SK-N-MC (cell line): ENCODE measurements around the gene GNAQ.

Experiments
- DNase-seq: peaks from one replicate; pipeline ENCODE4 v3.0.0-alpha.2; 2011; ENCODE audit warnings: low read depth, low spot score
- H3K27ac ChIP-seq: fragments of 200-600 bp; sonication (generic); 2 replicates; pipeline ENCODE4 v1.5.1; 2016; ENCODE audit warnings: mixed run types
- H3K36me3 ChIP-seq: fragments of 200-600 bp; sonication (generic); 2 replicates; pipeline ENCODE4 v1.6.1; 2017; ENCODE audit warnings: antibody characterized with exemption, low read length, mixed read lengths; ENCODE audit not compliant: insufficient read depth
- H3K4me3 ChIP-seq: fragments of 200-600 bp; sonication (generic); 2 replicates; pipeline ENCODE4 v1.5.1; 2016
- H3K9ac ChIP-seq: fragments of 200-600 bp; sonication (generic); 2 replicates; pipeline ENCODE4 v1.8.0; 2017; ENCODE audit warnings: mixed run types, mixed read lengths; ENCODE audit not compliant: insufficient read length
- H3K9me3 ChIP-seq: fragments of 200-600 bp; sonication (generic); 2 replicates; pipeline ENCODE4 v1.6.1; 2017; ENCODE audit warnings: low read depth, mild to moderate bottlenecking, antibody characterized with exemption, low read length, moderate library complexity, mixed read lengths
- EZH2 ChIP-seq: fragments of 200-600 bp; sonication (generic); IDR thresholded peaks from one replicate; pipeline ENCODE4 v1.6.1; 2017; ENCODE audit warnings: antibody characterized with exemption
- FOXP2 ChIP-seq: optimal IDR thresholded peaks from 2 replicates; pipeline ENCODE3; 2011; ENCODE audit warnings: mild to moderate bottlenecking, moderate library complexity; ENCODE audit not compliant: insufficient read depth; ENCODE audit errors: extremely low read length, control extremely low read depth
- POLR2AphosphoS5 ChIP-seq: IDR thresholded peaks from 2 replicates; pipeline ENCODE4 v1.6.1; 2012; ENCODE audit warnings: mild to moderate bottlenecking, low read depth, low read length, borderline replicate concordance

Gene GNAQ

DNA sequence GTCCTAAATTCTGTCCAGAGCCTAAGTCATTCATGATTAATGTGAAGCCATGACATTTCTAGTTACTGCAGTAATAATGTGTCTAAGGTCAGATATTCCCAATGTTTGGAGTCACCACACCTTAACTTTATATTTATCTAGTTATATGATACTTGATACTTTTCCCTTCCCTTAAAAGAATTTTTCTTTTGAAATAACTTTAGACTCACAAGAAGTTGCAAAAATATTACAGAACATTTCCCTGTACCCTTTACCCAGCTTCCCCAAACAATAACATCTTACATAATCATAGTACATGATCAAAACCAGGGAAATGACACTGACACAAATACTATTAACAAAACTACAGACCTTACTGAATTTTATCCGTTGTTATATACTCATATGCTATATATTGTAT lies 233.5 kb downstream of the GNAQ start:
- TF ChIP-seq FOXP2 = no peak
- TF ChIP-seq EZH2 = no peak
- no peak for TF ChIP-seq POLR2AphosphoS5
- Histone ChIP-seq H3K36me3 (peaks cover 4% of the 10 kb centered on the region; the same call in 1 of the 2 replicates), H3K9me3 (no peaks in the 10 kb centered on the region), H3K9ac (no peak overlapping the region), H3K4me3 (no peak overlapping the region), H3K27ac (no peak overlapping the region)
- no peak for DNase-seq

GRCh38 chr9:77794985-77795384 lies 236.6 kb downstream of the GNAQ start:
- no peak for DNase-seq
- H3K36me3 ChIP-seq = peaks cover 10% of the 10 kb centered on the region; the same call in 1 of the 2 replicates
- no peak overlapping the region for H3K4me3 ChIP-seq
- no peak for TF ChIP-seq EZH2
- TF ChIP-seq POLR2AphosphoS5 = no peak
- TF ChIP-seq FOXP2 = no peak
- H3K27ac ChIP-seq = no peak overlapping the region
- no peaks in the 10 kb centered on the region for H3K9me3 ChIP-seq
- no peak overlapping the region for H3K9ac ChIP-seq

- Histone ChIP-seq H3K36me3 (peaks cover 10% of the 10 kb centered on the region; the same call in 1 of the 2 replicates), H3K4me3 (no peak overlapping the region), H3K9ac (no peak overlapping the region), H3K27ac (no peak overlapping the region), H3K9me3 (no peaks in the 10 kb centered on the region)
- DNase-seq = no peak
- TF ChIP-seq EZH2 = no peak
- no peak for TF ChIP-seq POLR2AphosphoS5
- no peak for TF ChIP-seq FOXP2
Observed at GRCh38 chr9:77793849-77794248, 237.8 kb downstream of the GNAQ start.

DNA sequence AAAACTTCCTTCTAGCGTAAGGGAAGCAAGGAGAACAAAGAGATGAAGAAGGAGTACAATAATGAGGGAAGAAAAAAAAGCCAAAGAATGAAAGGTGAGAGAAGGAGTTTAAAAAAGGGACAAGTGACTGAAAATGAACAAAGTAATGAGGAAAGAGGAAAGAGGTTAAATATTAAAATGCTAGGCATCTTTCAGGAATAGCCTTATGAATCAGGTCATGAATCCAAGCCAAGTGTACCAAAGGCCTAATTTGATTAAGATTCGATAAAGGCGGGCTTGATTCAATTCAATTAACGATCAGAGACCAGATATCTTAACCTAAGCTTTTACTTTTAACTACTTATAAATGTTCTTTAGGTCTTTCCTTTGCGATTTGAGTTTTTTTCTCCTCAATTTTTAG lies 241.7 kb downstream of the GNAQ start:
- peaks cover 13% of the 10 kb centered on the region; the same call in 1 of the 2 replicates for H3K36me3 ChIP-seq
- no peak for DNase-seq
- no peak for TF ChIP-seq POLR2AphosphoS5
- TF ChIP-seq EZH2 = no peak
- no peak for TF ChIP-seq FOXP2

GRCh38 chr9:77785341-77785740 lies 246.3 kb downstream of the GNAQ start:
- no peak overlapping the region for H3K9ac ChIP-seq
- no peak for DNase-seq
- no peaks in the 10 kb centered on the region for H3K9me3 ChIP-seq
- no peak overlapping the region for H3K4me3 ChIP-seq
- TF ChIP-seq POLR2AphosphoS5 (no peak), FOXP2 (no peak), EZH2 (no peak)
- no peak overlapping the region for H3K27ac ChIP-seq
- H3K36me3 ChIP-seq = peaks cover 23% of the 10 kb centered on the region; the same call in 1 of the 2 replicates

More for the DNA sequence above, 241.7 kb downstream of the GNAQ start:
- Histone ChIP-seq H3K27ac (no peak overlapping the region), H3K9me3 (no peaks in the 10 kb centered on the region), H3K9ac (no peak overlapping the region), H3K4me3 (no peak overlapping the region)

DNA sequence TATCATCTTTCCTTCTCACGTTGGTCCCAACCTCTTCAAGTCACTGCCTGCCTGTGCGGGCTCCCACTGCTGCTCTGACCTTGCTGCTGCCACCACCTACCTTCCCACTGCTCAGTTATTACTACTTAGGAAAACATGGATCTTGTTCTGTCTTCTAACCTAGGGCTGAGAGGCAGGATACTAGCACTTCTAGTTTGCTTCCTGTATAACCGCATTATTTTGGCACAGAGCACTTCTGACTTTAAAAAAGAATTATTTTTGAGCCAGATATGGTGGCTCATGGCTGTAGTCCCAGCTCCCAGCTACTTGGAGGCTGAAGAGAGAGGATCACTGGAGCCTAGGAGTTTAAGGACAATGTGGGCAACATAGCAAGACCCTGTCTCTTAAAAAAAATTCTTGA lies 248.1 kb downstream of the GNAQ start:
- peaks cover 25% of the 10 kb centered on the region for H3K36me3 ChIP-seq
- no peak for DNase-seq
- H3K9me3 ChIP-seq = no peaks in the 10 kb centered on the region
- no peak overlapping the region for H3K4me3 ChIP-seq
- TF ChIP-seq FOXP2 (no peak), EZH2 (no peak), POLR2AphosphoS5 (no peak)
- no peak overlapping the region for H3K27ac ChIP-seq
- H3K9ac ChIP-seq = no peak overlapping the region

GRCh38 chr9:77779010-77779409 lies 252.6 kb downstream of the GNAQ start:
- H3K9ac ChIP-seq = no peak overlapping the region
- H3K27ac ChIP-seq = no peak overlapping the region
- TF ChIP-seq EZH2 (no peak), POLR2AphosphoS5 (no peak), FOXP2 (no peak)
- H3K36me3 ChIP-seq = peaks cover 41% of the 10 kb centered on the region
- H3K4me3 ChIP-seq = no peak overlapping the region
- no peak for DNase-seq
- H3K9me3 ChIP-seq = peaks cover 10% of the 10 kb centered on the region

DNA sequence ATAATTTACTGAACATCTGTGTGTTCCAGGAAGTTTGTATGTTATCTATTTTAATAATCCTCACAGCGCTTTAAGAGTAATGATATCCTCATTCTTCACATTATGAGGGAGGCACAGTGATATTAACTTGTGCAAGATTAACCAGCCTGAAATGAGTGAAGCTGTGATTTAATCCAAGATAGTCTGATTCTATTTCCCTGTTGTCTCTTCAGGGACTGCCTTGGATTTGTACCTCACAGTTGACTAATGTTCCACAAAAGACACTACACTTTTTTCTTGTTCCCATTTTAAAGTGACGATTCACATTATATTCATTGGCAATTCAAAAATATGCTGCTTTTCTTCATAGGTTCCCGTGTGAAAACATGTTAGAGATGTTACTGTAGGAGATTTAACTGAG lies 258.2 kb downstream of the GNAQ start:
- no peak overlapping the region for H3K9ac ChIP-seq
- DNase-seq = no peak
- no peak overlapping the region for H3K4me3 ChIP-seq
- H3K27ac ChIP-seq = no peak overlapping the region
- peaks cover 22% of the 10 kb centered on the region for H3K36me3 ChIP-seq
- TF ChIP-seq EZH2 (no peak), FOXP2 (no peak), POLR2AphosphoS5 (no peak)
- peaks cover 10% of the 10 kb centered on the region for H3K9me3 ChIP-seq

DNA sequence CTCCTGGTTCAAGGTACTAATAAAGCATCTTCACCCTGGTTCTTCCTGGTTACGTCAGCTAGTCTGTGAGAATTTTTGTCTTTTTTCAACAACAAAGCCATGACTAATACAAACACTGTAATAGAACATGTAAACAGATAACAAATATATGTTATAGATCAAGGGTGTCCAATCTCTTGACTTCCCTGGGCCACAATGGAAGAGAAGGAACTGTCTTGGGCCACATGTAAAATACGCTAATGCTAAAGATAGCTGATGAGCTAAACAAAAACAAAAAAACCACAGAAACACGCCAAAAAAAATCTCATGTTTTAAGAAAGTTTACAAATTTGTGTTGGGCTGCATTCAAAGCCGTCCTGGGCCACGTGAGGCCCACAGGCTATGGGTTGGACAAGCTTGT lies 259.0 kb downstream of the GNAQ start:
- Histone ChIP-seq H3K9ac (no peak overlapping the region), H3K36me3 (peaks cover 14% of the 10 kb centered on the region), H3K4me3 (no peak overlapping the region), H3K9me3 (peaks cover 6% of the 10 kb centered on the region; the same call in 1 of the 2 replicates), H3K27ac (no peak overlapping the region)
- DNase-seq = no peak
- no peak for TF ChIP-seq FOXP2
- no peak for TF ChIP-seq POLR2AphosphoS5
- TF ChIP-seq EZH2 = no peak
